DOHH2 (cell line): ENCODE data around the gene TULP1.

Experiments
- H3F3A ChIP-seq: fragments of 200-600 bp; sonication (generic), shearing (Covaris generic); 2 replicates; pipeline ENCODE4 v1.6.0; 2016; ENCODE audit warnings: antibody characterized with exemption, mild to moderate bottlenecking; ENCODE audit not compliant: control insufficient read depth, insufficient read depth
- H3K27ac ChIP-seq: fragments of 200-600 bp; sonication (generic); 2 replicates; pipeline ENCODE4 v1.5.1; 2014; ENCODE audit warnings: low read depth, mild to moderate bottlenecking, low read length, moderate library complexity
- H3K27me3 ChIP-seq: fragments of 200-600 bp; sonication (generic); 2 replicates; pipeline ENCODE4 v1.6.1; 2014; ENCODE audit warnings: mild to moderate bottlenecking, low read length, mixed read lengths; ENCODE audit not compliant: control insufficient read depth
- H3K36me3 ChIP-seq: fragments of 200-600 bp; sonication (generic); 2 replicates; pipeline ENCODE4 v1.6.1; 2014; ENCODE audit warnings: mild to moderate bottlenecking, low read length, moderate library complexity, mixed read lengths; ENCODE audit not compliant: control insufficient read depth
- H3K4me1 ChIP-seq: fragments of 200-600 bp; sonication (generic); 2 replicates; pipeline ENCODE4 v1.6.1; 2014; ENCODE audit warnings: mild to moderate bottlenecking, low read length, mixed read lengths; ENCODE audit not compliant: control insufficient read depth
- H3K4me2 ChIP-seq: fragments of 200-600 bp; sonication (generic); 2 replicates; pipeline ENCODE4 v1.6.0; 2014; ENCODE audit warnings: mild to moderate bottlenecking, low read length, moderate library complexity
- H3K4me3 ChIP-seq: fragments of 200-600 bp; sonication (generic); 2 replicates; pipeline ENCODE4 v1.5.1; 2014; ENCODE audit warnings: mild to moderate bottlenecking, low read length, mixed read lengths
- H3K79me2 ChIP-seq: fragments of 200-600 bp; sonication (generic); 2 replicates; pipeline ENCODE4 v1.6.1; 2014; ENCODE audit warnings: mild to moderate bottlenecking, low read length, mixed read lengths; ENCODE audit not compliant: control insufficient read depth
- H3K9me2 ChIP-seq: fragments of 200-600 bp; sonication (generic); replicated peaks from 2 replicates; pipeline ENCODE4 v1.6.1; 2014; ENCODE audit warnings: mild to moderate bottlenecking, low read length, mixed read lengths; ENCODE audit not compliant: control insufficient read depth
- H3K9me3 ChIP-seq: fragments of 200-600 bp; sonication (generic); 2 replicates; pipeline ENCODE4 v1.6.1; 2014; ENCODE audit warnings: antibody characterized with exemption, low read length, mixed read lengths; ENCODE audit not compliant: control insufficient read depth, insufficient read depth
- H4K20me1 ChIP-seq: fragments of 200-600 bp; sonication (generic); 2 replicates; pipeline ENCODE4 v1.6.0; 2014; ENCODE audit warnings: low read depth, mild to moderate bottlenecking, antibody characterized with exemption, low read length, moderate library complexity; ENCODE audit not compliant: control insufficient read depth, insufficient read depth
- CTCF ChIP-seq: fragments of 200-600 bp; sonication (generic); IDR thresholded peaks from one replicate; pipeline ENCODE4 v1.5.1; 2014; ENCODE audit warnings: antibody characterized with exemption, mild to moderate bottlenecking, low read depth, low read length; ENCODE audit not compliant: poor library complexity, severe bottlenecking
- EZH2phosphoT487 ChIP-seq: fragments of 200-600 bp; sonication (generic); IDR thresholded peaks from 2 replicates; pipeline ENCODE4 v1.6.1; 2017; ENCODE audit warnings: borderline replicate concordance, mild to moderate bottlenecking, antibody characterized with exemption, low read length, moderate library complexity, mixed read lengths

TULP1 gene

DNA sequence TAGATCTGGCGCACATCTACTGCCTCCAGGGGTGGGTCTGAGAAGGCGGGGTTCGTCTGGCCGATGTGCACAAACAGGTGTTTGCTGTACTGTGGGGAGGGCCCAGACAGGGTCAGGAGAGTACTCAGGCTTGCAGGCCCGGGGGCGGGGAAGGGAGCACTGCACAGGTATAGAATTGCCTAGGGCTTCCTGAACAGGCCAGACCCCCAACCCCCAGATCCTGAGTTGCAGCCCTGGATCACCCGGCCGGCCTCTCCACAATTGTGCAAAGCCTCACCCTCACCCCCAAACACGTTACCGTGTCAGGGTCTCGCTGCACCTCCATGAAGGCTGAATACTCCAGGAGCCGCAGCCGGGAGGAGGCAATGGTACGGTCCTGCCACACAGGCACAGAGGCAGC lies 36.7 kb downstream of the TULP1 start:
- Histone ChIP-seq H3K79me2 (peaks cover 2% of the 10 kb centered on the region; the same call in 1 of the 2 replicates), H3K36me3 (peaks cover 24% of the 10 kb centered on the region), H3K9me2 (no peaks in the 10 kb centered on the region)

GRCh38 chr6:35475573-35475972 lies 37.1 kb downstream of the TULP1 start:
- Histone ChIP-seq H3F3A (peaks cover 53% of the 10 kb centered on the region), H4K20me1 (peaks cover 10% of the 10 kb centered on the region; the same call in 1 of the 2 replicates), H3K36me3 (peaks cover 28% of the 10 kb centered on the region), H3K4me1 (peaks cover 18% of the 10 kb centered on the region), H3K27me3 (peaks cover 7% of the 10 kb centered on the region; the same call in 1 of the 2 replicates), H3K79me2 (peaks cover 6% of the 10 kb centered on the region), H3K27ac (no peak overlapping the region), H3K9me2 (no peaks in the 10 kb centered on the region), H3K9me3 (no peaks in the 10 kb centered on the region), H3K4me2 (no peak overlapping the region), H3K4me3 (no peak overlapping the region)
- TF ChIP-seq CTCF = no peak
- no peak for TF ChIP-seq EZH2phosphoT487

More for the DNA sequence above, 36.7 kb downstream of the TULP1 start:
- Histone ChIP-seq H3K4me2 (no peak overlapping the region), H3K27ac (no peak overlapping the region), H3K4me3 (no peak overlapping the region), H4K20me1 (peaks cover 6% of the 10 kb centered on the region; the same call in 1 of the 2 replicates), H3K27me3 (peaks cover 9% of the 10 kb centered on the region), H3K4me1 (peaks cover 13% of the 10 kb centered on the region), H3F3A (peaks cover 49% of the 10 kb centered on the region), H3K9me3 (no peaks in the 10 kb centered on the region)
- TF ChIP-seq CTCF (no peak), EZH2phosphoT487 (no peak)

DNA sequence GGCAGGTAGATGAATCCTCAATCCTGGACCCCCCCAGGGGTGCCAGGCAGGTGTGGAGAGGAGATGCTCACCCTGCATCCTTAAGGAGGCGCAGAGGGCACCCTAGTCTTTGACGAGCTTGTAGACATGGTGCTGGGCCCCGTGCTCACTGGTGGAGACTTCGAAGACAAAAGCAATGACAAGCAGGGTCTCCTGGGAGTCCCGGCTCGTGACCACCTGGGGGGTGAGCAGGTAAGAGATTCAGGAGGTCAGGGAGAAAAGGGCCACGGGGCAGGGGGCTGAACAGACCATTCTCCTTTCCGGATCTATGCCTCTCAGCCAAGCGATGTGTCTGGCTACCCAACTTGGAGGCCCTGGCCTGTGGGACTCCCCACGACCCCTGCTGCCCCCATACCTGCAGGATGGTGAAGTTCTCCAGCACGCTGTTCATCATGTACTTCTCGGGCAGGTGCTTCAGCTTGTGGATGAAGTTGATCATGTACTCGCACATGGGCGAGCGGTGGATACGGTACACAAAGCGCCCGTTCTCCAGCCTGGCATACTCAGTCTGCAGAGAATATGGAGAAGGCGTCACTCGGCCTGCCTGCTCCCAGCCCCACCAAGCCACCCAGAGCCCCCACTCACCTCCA lies 37.6 kb downstream of the TULP1 start:
- Histone ChIP-seq H3K27ac (no peak overlapping the region), H3K79me2 (peaks cover 12% of the 10 kb centered on the region), H4K20me1 (peaks cover 13% of the 10 kb centered on the region; the same call in 1 of the 2 replicates), H3F3A (peaks cover 58% of the 10 kb centered on the region), H3K9me3 (no peaks in the 10 kb centered on the region), H3K4me2 (no peak overlapping the region), H3K36me3 (peaks cover 34% of the 10 kb centered on the region), H3K9me2 (no peaks in the 10 kb centered on the region), H3K4me1 (peaks cover 23% of the 10 kb centered on the region), H3K27me3 (peaks cover 7% of the 10 kb centered on the region; the same call in 1 of the 2 replicates), H3K4me3 (no peak overlapping the region)
- TF ChIP-seq CTCF (no peak), EZH2phosphoT487 (no peak)
